Nephron progenitor cell (in vitro differentiated cells): ENCODE measurements around the gene MEDAG.

ENCODE experiments used
- DNase-seq: peaks from one replicate; pipeline ENCODE4 v3.0.0; 2021
- H3K27ac Mint-ChIP-seq: 2 replicates; pipeline ENCODE4 v1.8.0; 2021; ENCODE audit warnings: mild to moderate bottlenecking, moderate library complexity, mixed read lengths
- H3K27me3 Mint-ChIP-seq: 2 replicates; pipeline ENCODE4 v1.8.0; 2021; ENCODE audit warnings: mild to moderate bottlenecking, low read depth, mixed read lengths; ENCODE audit not compliant: poor library complexity
- H3K36me3 Mint-ChIP-seq: 2 replicates; pipeline ENCODE4 v1.8.0; 2021; ENCODE audit warnings: low read depth, mixed read lengths
- H3K4me1 Mint-ChIP-seq: 2 replicates; pipeline ENCODE4 v1.8.0; 2021; ENCODE audit warnings: mixed read lengths
- H3K4me3 Mint-ChIP-seq: 2 replicates; pipeline ENCODE4 v1.8.0; 2021; ENCODE audit warnings: mild to moderate bottlenecking, moderate library complexity, mixed read lengths
- H3K9me3 Mint-ChIP-seq: 2 replicates; pipeline ENCODE4 v1.8.0; 2021; ENCODE audit warnings: mild to moderate bottlenecking, moderate library complexity, mixed read lengths
- CTCF ChIP-seq: fragments of 200-600 bp; sonication (generic); IDR thresholded peaks from 2 replicates; pipeline ENCODE4 v1.5.0; 2021; ENCODE audit warnings: antibody characterized with exemption

Gene MEDAG

GRCh38 chr13:30895773-30896172, 10.3 kb upstream of the MEDAG start:
- peaks cover 34% of the 10 kb centered on the region for H3K4me1 Mint-ChIP-seq

GRCh38 chr13:30898070-30898469, 8.0 kb upstream of the MEDAG start:
- no peak for DNase-seq
- Mint-ChIP-seq H3K36me3 (no peaks in the 10 kb centered on the region), H3K27ac (no peak overlapping the region), H3K9me3 (peaks cover 1% of the 10 kb centered on the region), H3K4me1 (peaks cover 29% of the 10 kb centered on the region), H3K27me3 (peaks cover 12% of the 10 kb centered on the region), H3K4me3 (no peak overlapping the region)
- TF ChIP-seq CTCF: no peak

More at GRCh38 chr13:30895773-30896172, 10.3 kb upstream of the MEDAG start:
- H3K36me3 Mint-ChIP-seq: no peaks in the 10 kb centered on the region
- no peak overlapping the region for H3K27ac Mint-ChIP-seq
- H3K4me3 Mint-ChIP-seq: no peak overlapping the region
- peaks cover 12% of the 10 kb centered on the region for H3K27me3 Mint-ChIP-seq
- peaks cover 4% of the 10 kb centered on the region for H3K9me3 Mint-ChIP-seq
- DNase-seq: no peak
- TF ChIP-seq CTCF: no peak

GRCh38 chr13:30898678-30899241, 7.3 kb upstream of the MEDAG start:
- H3K4me3 Mint-ChIP-seq: no peak overlapping the region
- peaks cover under 1% of the 10 kb centered on the region for H3K9me3 Mint-ChIP-seq
- H3K27me3 Mint-ChIP-seq: peaks cover 17% of the 10 kb centered on the region
- TF ChIP-seq CTCF: no peak
- peaks cover 24% of the 10 kb centered on the region for H3K4me1 Mint-ChIP-seq
- H3K36me3 Mint-ChIP-seq: no peaks in the 10 kb centered on the region
- H3K27ac Mint-ChIP-seq: peak overlapping the region; percentile 80
- DNase-seq: no peak

- Mint-ChIP-seq H3K36me3 (no peaks in the 10 kb centered on the region), H3K27me3 (peaks cover 34% of the 10 kb centered on the region), H3K9me3 (peaks cover 5% of the 10 kb centered on the region), H3K4me3 (no peak overlapping the region), H3K4me1 (peaks cover 24% of the 10 kb centered on the region), H3K27ac (no peak overlapping the region)
- no peak for DNase-seq
- no peak for TF ChIP-seq CTCF
Observed at GRCh38 chr13:30900436-30900835, 5.6 kb upstream of the MEDAG start.

- H3K4me3 Mint-ChIP-seq: no peak overlapping the region
- H3K4me1 Mint-ChIP-seq: peaks cover 20% of the 10 kb centered on the region
- DNase-seq: no peak
- TF ChIP-seq CTCF: no peak
- peaks cover 40% of the 10 kb centered on the region for H3K27me3 Mint-ChIP-seq
- peaks cover 5% of the 10 kb centered on the region for H3K9me3 Mint-ChIP-seq
- H3K27ac Mint-ChIP-seq: no peak overlapping the region
- no peaks in the 10 kb centered on the region for H3K36me3 Mint-ChIP-seq
Observed at GRCh38 chr13:30900952-30901749, 4.9 kb upstream of the MEDAG start.
